Rectal smooth muscle tissue (tissue), 1 donor: ENCODE results near the gene AHRR.

ENCODE experiments used
- H3K27ac ChIP-seq: one replicate; pipeline ENCODE4 v1.7.0; 2013; ENCODE audit warnings: low read depth, low read length, inconsistent platforms
- H3K27me3 ChIP-seq: one replicate; pipeline ENCODE4 v1.7.0; 2013; ENCODE audit warnings: low read length; ENCODE audit not compliant: control insufficient read depth, insufficient read depth
- H3K36me3 ChIP-seq: one replicate; pipeline ENCODE4 v1.7.0; 2013; ENCODE audit warnings: low read length; ENCODE audit not compliant: control insufficient read depth, insufficient read depth
- H3K4me1 ChIP-seq: one replicate; pipeline ENCODE4 v1.7.0; 2013; ENCODE audit warnings: low read length; ENCODE audit not compliant: control insufficient read depth, insufficient read depth
- H3K4me3 ChIP-seq: one replicate; pipeline ENCODE4 v1.7.0; 2013; ENCODE audit warnings: low read length
- H3K9ac ChIP-seq: one replicate; pipeline ENCODE4 v1.7.0; 2013; ENCODE audit warnings: low read length

AHRR gene

GRCh38 chr5:329121-329735 is 7.7 kb downstream of the AHRR start:
- H3K4me3 ChIP-seq = no peak overlapping the region
- no peak overlapping the region for H3K9ac ChIP-seq
- H3K27ac ChIP-seq = no peak overlapping the region
- no peaks in the 10 kb centered on the region for H3K4me1 ChIP-seq
- no peaks in the 10 kb centered on the region for H3K27me3 ChIP-seq
- no peaks in the 10 kb centered on the region for H3K36me3 ChIP-seq

GRCh38 chr5:329768-330167 is 8.3 kb downstream of the AHRR start:
- Histone ChIP-seq H3K9ac (no peak overlapping the region), H3K27ac (no peak overlapping the region), H3K4me3 (no peak overlapping the region), H3K4me1 (no peaks in the 10 kb centered on the region), H3K36me3 (no peaks in the 10 kb centered on the region), H3K27me3 (no peaks in the 10 kb centered on the region)

GRCh38 chr5:332843-333242 is 11.3 kb downstream of the AHRR start:
- Histone ChIP-seq H3K9ac (no peak overlapping the region), H3K36me3 (no peaks in the 10 kb centered on the region), H3K4me3 (no peak overlapping the region), H3K27me3 (no peaks in the 10 kb centered on the region), H3K4me1 (no peaks in the 10 kb centered on the region), H3K27ac (no peak overlapping the region)

- Histone ChIP-seq H3K4me3 (no peak overlapping the region), H3K36me3 (no peaks in the 10 kb centered on the region), H3K27me3 (no peaks in the 10 kb centered on the region), H3K9ac (no peak overlapping the region), H3K27ac (no peak overlapping the region), H3K4me1 (no peaks in the 10 kb centered on the region)
Measured at GRCh38 chr5:333945-334344, 12.4 kb downstream of the AHRR start.

- Histone ChIP-seq H3K36me3 (no peaks in the 10 kb centered on the region), H3K27me3 (no peaks in the 10 kb centered on the region), H3K27ac (no peak overlapping the region), H3K4me3 (no peak overlapping the region), H3K4me1 (no peaks in the 10 kb centered on the region), H3K9ac (no peak overlapping the region)
Measured at GRCh38 chr5:334903-335739, 13.6 kb downstream of the AHRR start.

- H3K36me3 ChIP-seq = no peaks in the 10 kb centered on the region
- H3K4me3 ChIP-seq = no peak overlapping the region
- H3K27me3 ChIP-seq = no peaks in the 10 kb centered on the region
- no peak overlapping the region for H3K27ac ChIP-seq
- no peak overlapping the region for H3K9ac ChIP-seq
- no peaks in the 10 kb centered on the region for H3K4me1 ChIP-seq
Measured at GRCh38 chr5:335740-336038, 14.2 kb downstream of the AHRR start.

- no peak overlapping the region for H3K27ac ChIP-seq
- no peaks in the 10 kb centered on the region for H3K27me3 ChIP-seq
- no peaks in the 10 kb centered on the region for H3K4me1 ChIP-seq
- no peaks in the 10 kb centered on the region for H3K36me3 ChIP-seq
- H3K4me3 ChIP-seq = no peak overlapping the region
- no peak overlapping the region for H3K9ac ChIP-seq
Measured at GRCh38 chr5:337563-338130, 16.1 kb downstream of the AHRR start.

GRCh38 chr5:342501-343460 is 21.3 kb downstream of the AHRR start:
- Histone ChIP-seq H3K4me3 (no peak overlapping the region), H3K27me3 (no peaks in the 10 kb centered on the region), H3K9ac (no peak overlapping the region), H3K36me3 (no peaks in the 10 kb centered on the region), H3K27ac (no peak overlapping the region), H3K4me1 (no peaks in the 10 kb centered on the region)

- Histone ChIP-seq H3K4me3 (peak overlapping the region; percentile 48), H3K9ac (no peak overlapping the region), H3K36me3 (no peaks in the 10 kb centered on the region), H3K4me1 (no peaks in the 10 kb centered on the region), H3K27ac (no peak overlapping the region), H3K27me3 (no peaks in the 10 kb centered on the region)
Measured at GRCh38 chr5:343461-344401, 22.2 kb downstream of the AHRR start.

- Histone ChIP-seq H3K9ac (no peak overlapping the region), H3K4me1 (no peaks in the 10 kb centered on the region), H3K4me3 (no peak overlapping the region), H3K36me3 (no peaks in the 10 kb centered on the region), H3K27ac (no peak overlapping the region), H3K27me3 (no peaks in the 10 kb centered on the region)
Measured at GRCh38 chr5:344668-345067, 23.2 kb downstream of the AHRR start.

- no peaks in the 10 kb centered on the region for H3K36me3 ChIP-seq
- H3K27me3 ChIP-seq = peaks cover 3% of the 10 kb centered on the region
- H3K4me1 ChIP-seq = no peaks in the 10 kb centered on the region
- H3K9ac ChIP-seq = no peak overlapping the region
- H3K4me3 ChIP-seq = no peak overlapping the region
- H3K27ac ChIP-seq = no peak overlapping the region
Measured at GRCh38 chr5:345404-346195, 24.1 kb downstream of the AHRR start.
